ENCODE measurements around the gene GAL.

Gene GAL

DNA sequence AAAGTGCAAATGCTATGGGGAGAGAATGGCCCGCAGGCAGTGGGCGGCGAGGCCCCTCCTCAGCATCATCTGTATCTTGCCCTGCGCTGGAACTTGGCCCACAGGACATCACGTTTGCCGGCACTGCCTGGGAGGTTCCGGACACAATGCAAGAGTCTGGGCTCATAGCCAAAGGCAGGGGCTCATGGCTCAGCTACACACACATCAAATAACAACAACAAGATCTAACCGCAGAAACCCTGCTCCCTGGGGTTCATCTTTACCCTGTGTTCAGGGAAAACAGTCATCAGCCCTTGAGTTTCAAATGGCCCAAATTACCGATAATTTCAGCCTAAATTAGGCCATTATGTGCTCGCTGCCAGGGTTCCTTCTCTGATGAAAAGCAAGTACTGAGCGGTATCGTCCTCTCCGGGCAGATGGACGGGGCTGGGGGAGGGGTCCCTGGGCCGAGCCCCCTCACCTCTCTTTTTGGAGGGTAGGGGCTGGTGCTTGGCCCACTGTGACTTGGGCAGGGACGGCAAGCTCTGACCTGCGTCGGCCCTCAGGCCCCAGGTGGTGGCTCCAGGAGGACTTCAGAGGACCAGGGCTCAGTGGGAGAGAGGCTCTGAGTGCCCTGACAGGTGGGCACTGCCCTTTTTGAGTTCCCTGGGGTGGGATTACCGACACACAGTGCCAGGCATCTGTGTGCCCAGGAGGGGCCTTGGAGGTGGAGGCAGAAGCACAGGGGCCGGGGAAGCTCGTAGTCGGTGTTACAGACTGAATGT is 25.0 kb upstream of the GAL start:
- DNase-seq, result no peak

DNA sequence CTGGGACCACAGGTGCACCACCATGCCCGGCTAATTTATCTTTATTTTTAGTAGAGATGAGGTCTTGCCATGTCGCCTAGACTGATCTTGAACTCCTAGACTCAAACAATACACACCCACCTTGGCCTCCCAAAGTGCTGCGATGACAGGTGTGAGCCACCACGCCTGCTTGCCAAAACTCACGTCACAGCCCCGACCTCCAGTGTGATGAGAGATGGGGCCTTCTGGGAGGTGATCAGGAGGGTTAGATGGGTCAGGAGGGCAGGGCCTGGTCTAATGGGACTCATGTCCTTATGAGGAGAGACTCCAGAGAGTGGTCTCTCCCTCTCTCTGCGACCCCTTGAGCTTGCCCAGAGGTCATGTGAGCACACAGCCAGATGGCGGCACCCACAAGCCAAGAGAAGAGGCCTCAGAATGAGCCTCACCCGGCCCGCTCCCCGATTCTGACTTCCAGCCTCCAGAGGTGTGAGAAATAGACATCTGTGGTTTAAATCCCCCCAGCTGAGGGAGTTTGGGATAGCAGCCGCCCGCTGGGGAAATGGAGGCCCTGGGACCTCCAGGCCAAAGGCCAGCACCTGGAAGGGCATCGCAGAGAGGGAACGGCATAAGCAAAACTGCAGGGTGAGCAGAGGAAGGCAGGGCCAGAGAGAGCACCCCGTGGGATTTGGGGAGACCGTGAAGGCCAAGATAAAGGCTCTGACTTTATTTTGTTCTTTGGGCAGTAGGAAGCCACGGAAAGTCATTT is 24.1 kb upstream of the GAL start:
- DNase-seq, result no peak

DNA sequence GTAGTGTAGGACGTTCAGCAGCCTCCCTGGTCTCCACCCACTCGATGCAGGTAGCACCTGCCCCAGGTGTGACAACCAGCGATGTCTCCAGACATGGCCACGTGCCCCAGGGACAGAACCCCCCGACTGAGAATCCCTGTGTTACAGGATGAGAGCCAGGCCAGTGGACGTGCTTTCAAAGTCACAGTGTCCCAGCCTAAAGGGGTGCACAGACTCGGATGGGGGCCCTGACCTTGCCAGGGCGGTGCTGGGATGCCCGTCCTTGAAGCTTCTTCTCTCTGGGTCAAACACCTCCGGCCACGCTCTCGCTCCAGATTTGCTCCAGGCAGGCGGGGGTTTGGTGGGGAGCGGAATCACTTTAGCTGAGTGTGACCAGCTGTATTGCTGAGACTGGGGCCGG is 23.3 kb upstream of the GAL start:
- DNase-seq, result no peak

DNA sequence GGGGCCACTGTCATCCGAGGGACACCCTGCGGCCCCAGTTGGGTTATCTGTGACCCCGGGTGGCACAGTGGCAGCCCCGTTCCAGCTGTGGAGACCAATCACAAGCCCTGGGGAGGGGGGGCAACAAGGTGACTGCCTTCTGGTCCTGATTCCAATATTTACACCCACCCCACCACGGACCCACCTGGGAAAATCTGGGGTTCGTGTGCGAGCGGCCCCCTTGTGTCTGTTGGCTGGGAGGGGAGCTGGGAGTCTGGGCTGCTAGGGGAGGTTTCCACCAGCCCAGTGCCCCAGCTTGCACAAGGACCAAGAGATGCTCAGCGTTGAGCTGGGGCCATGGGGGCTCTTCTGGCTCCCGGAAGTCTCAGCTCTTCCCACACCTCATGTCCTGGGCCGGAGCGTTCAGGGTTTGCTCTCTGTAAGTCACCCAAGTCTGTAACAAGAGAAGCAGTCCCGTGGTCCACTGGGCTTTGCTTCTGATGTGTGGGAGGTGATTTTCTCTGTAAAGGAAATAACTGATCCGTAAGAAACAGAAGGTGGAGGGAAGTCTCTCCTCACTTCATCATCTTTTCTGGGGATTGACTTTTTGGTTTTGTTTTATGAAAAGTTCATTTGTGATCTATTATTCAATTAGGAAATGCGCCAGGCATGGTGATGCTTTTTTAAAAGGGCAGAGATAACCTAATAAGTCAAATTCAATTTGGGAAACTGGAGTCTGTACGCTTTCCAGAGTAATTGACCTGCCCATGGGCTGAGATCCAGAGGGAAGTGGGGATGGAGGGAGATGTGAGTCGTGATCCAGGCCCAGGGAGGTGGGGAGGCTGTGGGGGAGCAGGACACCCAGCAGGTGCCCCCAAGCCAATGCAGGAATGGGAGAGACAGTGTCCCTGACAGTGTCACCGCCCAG is 22.4 kb upstream of the GAL start:
- DNase-seq, result no peak

DNA sequence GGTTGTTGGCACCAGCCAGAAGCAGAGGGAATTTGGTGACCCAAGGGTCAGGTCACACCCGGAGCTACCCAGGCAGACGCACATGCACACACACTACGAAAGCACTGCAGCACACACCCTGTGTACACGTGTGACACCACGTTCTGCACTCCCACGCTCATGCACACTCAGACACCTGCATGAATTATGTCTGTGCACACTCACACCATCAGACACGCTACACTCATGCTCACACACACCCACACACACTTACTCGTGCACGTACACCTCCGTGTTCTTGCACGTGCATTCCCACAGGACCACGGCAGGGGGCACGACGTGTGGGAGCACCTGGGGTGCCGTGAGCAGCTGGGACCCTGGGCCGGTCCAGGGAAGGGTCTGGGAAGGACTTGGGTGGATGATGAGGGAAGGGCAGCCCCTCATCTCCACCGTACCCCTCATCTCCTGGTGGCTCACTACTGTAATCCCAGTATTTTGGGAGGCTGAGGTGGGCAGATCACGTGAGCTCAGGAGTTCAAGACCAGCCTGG is 20.8 kb upstream of the GAL start:
- DNase-seq, result no peak

DNA sequence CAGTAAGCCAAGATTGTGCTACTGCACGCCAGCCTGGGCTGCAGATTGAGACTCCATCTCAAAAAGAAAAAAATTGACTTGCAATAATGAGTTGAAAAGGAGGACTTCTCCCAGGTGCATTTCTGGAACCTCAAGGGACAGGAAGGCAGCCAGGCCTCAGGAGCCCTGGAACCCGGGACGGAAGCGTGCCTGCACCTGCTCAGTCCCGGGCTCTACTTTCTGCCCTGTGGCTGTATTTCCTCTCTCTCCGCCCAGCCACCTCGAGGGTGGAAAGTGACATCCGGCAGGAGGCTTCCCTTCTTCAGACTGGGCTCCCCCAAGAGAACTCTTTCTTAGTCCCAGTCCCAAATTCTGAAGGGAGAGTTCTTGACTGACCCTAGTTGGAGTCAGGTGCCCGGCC is 20.2 kb upstream of the GAL start:
- no peak for DNase-seq

DNA sequence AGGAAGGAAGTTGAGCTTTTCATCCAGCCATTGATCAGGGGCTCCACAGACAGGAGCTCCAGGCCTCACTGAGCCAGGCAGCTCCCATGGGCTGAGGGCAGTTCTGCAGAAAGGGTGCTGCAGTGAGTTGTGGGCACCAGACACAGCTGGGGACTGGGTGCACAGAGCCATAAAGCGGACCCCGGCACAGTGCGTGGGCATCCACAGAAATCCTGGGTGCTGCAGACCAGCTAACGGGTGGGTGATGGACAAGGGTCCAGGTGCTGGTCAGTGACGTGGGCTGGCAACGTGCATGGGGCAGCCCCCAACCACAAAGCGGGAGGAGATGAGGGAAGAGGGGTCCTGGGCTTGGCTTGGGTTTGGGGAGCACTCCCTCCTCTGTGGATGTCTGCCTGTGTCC is 19.4 kb upstream of the GAL start:
- no peak for DNase-seq

DNA sequence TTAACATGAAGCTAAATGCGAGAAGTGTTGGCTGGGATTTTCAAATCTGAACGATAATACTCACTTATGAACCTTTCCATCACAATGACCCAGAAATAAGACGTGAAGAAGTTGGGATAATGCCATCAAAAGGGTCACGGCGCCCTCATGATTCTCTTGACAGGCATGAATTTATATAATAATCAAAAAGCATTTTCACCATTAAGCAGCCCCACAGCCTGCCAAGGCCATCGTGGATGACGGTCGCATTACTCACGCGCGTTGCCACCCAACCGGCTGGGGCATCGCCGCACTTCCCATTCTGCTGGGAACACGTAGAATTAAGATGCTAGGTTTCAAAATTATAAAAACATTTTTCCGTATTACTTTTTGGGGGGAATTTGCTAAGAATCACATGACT is 18.9 kb upstream of the GAL start:
- DNase-seq, result no peak

DNA sequence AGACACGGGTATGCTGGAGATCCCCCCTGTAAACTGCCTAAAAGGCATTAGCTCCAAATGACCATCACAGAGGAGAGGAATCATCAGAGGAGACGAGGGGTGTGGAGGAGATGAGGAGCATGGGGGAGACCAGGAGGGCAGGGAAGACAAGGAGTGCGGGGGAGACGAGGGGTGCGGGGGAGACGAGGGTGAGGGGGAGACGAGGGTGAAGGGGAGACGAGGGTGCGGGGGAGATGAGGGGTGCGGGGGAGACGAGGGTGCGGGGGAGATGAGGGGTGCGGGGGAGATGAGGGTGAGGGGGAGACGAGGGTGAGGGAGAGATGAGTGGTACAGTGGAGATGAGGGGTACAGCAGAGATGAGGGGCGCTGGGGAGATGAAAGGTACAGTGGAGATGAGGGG is 17.5 kb upstream of the GAL start:
- no peak for DNase-seq

DNA sequence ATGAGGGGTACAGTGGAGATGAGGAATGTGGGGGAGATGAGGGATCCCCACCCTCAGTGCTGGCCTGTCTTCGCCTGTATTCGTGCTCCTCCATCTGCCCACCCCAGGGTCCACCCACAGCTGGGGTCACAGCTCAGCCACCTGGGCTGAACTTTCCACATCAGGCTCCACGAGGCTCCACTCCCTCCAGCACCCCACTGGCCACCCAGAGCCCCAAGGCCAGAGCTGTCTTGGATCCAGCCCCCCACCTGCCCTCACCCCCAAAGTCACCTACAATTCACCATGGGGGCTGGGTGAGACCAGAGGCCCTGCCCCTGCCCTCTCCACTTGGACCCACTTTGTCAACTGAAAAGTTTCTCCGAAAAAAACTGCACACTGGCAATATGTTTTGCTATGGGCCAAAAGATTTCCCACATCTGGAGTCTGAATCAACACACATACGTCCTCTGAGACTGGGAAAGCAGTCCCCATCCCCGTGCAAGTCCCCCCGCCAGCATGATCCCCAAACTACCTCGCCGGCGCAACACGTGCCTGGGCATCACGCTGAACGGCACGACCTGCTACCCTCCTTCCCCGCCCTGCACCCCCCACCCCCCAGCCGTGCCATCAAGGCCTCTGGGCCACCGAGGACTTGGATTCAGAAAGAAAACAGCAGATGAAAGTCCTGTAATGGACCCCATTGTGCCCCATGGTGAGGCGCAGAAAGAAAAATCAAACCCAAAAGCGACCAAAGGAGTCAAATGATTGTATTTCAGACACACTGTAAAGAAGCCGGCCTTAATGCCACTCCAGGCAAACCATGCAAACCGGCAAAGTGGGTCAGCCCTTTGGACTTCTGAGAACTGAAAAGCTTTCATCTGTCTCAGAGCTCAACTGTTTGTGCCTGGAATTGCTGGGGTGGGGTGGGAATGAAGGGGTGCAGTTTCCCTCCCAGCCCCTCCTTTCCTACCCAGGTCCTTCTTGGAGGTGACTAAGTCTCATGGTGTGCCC is 16.5 kb upstream of the GAL start:
- no peak for DNase-seq

DNA sequence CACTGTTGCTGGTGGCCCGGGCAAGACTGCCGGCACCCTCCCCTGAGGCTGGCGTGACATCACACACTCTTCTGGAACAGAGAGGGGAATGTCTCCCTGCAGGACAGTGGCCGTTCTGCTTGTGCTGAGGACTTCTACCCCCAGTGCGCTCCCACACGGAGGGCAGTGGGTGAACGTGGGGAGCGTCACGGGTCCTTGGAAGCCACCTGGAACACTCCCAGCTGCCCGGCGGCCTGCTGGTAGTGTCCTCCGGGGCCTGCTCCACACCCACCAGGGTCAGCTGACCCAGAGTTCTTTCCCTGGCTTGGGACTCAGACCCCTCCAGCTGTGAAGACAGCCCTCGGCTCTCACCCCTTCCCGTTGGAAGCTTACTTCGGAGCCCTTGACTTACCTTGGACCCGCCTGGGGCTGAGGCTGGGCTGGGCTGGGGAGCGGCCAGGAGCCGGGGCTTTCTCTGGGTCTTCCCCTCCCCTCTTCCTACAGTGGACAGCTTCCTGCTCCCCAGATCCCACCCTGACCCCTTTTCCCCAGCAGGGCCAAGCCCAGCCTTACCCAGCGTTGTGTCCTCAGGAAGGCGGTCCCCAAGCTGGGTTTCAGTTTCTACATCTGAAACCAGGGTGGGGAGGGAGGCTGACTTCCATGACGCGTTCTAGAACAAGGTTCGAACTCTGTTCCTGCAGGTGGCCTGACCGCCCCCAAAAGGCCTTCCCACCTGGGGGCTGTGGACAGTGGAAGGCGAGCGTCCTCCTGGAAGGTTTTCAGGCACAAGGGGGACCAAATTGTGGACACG is 14.8 kb upstream of the GAL start:
- no peak for DNase-seq

DNA sequence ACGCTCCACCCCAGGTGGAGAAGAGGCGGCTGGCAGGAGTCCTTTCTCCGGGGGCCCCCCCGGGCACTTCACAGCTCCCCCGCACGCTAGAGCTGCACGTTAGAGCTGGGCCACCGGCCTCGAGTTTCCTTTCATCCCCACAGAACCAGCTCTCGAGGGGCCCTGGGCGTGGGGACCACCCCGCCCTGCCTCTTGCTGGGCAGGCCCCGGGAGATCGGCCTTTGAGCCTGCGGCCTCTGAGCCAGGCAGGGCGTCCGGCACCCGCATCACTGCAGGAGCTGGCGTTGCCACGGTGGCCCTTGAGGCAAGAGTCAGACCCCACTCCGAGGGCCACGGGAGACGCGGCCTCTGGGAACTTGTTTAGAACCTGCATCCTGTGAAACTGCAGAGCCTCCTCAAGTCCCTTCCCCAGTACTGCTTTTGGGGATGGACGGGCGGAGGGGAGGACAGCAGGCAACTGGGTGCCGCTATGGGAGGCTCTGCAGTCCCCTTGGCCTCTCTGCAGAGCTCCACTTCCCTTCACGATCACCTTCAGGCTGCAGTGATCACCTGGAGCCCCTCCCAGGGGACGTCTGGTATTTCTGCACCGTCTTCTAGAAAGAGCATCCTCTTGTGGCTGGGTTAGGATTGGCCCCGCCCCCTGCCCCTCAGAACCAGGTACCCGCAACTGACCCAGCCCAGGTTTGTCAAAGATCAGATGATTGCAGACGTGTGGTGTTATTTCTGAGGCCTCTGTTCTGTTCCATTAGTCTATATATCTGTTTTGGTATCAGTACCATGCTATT is 13.9 kb upstream of the GAL start:
- DNase-seq, result no peak

DNA sequence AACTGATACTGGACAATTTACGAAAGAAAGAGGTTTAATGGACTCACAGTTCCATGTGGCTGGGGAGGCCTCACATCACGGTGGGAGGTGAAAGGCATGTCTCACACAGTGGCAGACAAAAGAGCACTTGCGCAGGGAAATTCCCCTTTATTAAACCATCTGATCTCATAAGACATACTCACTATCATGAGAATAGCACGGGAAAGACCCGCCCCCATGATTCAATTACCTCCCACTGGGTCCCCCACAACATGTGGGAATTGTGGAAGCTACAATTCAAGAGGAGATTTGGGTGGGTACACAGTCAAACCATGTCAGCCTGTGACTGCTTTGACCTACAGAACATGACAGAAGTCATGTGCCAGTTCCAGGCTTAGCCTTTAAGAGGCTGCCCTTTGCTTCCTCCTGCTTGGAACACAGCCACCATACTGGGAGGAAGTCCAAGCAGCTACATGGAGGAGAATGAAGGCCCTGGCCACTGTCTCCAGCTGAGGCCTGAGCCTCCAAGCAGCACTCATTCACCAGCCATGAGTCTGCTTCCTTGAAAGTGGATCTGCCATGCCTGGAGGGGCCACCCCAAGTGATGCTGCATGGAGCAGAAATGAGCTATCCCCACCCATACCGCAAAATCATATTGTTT is 10.9 kb upstream of the GAL start:
- DNase-seq, result peak; percentile 26

DNA sequence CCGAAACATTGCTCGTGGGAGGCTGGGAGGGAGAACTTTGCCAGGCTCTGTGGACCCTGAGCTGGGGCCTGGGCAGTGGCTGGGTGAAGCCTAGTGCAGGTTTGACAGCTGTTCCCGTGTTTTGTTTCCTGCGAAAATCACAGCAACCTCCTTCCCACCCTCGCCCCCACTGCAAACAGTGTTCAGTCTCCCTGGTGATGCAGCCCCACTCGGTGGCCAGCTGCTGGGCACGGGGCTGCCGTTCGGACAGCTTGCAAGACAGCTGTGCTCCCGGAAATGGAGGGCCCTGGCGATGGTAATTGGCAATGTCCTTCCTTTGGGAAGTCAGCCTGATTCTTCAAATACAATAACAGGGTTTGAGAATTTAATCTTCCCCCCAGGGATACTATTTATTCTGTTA is 10.4 kb upstream of the GAL start:
- no peak for DNase-seq

DNA sequence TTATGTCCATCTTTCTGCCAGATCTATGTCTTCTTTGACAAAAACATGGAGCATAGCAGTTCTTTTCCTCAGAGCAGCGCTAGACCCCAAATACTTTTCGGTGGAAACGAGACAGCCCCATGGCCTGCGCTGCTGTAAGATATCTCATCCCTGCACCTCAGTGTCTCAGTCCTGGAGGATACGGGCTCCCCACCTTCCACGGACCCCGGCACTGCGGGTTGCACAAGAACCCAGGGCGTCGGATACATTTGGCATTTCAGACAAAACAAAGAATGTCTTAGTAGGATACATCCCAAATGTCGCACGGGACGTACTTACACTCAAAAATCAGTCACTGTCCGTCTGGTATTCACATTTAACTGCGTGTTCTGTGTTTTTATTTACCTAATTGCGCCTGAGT is 9.9 kb upstream of the GAL start:
- no peak for DNase-seq

DNA sequence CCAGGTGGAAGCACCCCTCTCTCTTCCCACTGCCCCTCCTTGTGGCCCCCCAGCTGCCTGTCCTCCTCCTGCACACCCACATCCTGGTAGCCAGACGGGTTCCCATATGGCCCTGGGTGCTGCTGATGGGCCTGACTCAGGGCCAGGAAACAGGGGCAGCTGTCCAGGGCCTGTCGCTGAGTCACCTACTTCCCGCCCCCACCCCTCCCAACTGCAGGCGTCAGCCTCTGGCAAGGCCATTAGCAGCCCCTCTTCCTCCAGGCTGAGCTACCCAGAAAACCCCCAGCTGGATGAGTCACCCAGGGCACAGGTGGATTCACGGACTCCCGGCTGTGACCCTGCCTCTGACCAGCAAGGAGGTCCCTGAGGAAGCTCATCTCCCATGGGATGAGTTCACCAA is 6.9 kb upstream of the GAL start:
- peak; percentile 66 for DNase-seq

DNA sequence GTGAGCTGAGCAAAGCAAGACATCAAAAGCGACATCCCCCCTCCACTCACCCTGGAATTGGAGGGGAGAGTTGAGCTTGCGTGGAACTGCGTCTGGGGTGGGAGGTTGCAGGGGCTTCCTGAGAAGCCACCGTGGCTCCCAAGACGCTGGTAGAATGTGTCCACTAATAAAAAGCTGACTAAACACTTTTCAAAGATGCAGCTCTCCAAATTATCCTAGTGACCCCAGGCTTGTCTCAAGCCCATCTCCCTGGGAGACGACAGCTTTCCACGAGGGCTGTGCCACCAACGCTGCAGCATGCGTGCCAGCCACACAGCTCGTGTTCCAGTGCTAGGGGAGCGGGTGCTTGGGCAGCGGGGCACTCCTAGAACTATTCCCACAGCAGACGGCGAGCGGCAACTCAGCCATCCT is 6.3 kb upstream of the GAL start:
- no peak for DNase-seq

DNA sequence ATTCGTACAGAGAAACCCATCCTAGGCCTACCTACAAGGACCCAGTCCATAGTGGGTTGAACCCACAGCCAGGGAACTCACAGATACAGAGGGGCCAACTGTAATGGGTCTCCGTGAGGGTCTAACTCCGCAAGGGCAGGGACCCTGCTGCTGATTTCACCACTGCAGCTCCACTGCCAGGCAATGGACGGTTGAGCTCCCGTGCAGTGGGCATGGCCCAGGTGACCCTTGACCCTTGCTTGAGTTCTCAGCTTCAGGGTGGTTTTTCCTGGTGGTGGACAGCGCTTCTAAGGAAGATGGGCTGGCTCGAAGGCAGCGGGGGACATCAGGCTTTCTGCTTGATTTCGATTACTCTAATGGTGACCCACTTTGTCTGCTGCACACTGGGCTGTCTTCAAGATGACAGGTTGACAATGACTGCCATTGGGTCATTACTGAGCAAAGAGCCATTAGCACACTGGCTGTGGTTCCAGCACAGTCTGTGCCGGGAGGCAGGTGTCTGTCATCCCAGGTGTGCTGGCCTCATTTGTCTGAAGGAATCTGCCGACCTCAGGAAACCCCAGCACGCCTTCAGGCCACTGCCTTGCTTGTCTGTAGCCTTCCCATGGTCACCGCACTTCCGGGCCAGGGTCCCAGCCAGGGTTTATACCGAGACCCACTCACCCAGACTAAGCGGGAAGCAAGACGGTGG is 3.7 kb upstream of the GAL start:
- no peak for DNase-seq

DNA sequence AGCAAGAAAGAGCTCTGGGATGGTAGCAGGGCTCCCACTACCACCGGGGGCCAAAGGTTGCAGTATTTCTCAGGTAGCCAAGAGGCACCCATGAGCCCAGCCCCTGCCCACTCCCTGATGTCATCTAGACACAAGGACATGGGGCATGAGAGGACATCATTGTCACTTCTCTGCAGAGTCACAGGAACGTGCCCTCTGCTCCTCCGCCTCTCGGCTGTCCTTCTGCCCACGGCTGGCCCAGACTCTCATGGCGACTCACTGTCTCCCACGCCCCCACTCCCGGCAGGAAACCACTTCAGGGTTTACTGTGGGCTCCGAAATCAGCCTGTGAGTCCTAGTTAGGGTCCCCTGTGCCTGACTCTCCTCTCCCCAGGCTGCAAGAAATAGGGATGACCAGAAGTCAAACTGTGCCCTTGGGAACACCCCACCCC is 1.8 kb upstream of the GAL start:
- peak; percentile 81 for DNase-seq

Data from inflammatory macrophage treated with lipopolysaccharide for 4 hours (primary cell).